HepG2 (cell line): ENCODE data around the gene CLEC2D. TPM values are rescaled to one million over a fixed set of nuclear protein-coding genes. Genes with fewer than 3 reads are reported as not detected.

Experiments used
- CHD2 ChIP-seq: IDR thresholded peaks from 2 replicates; pipeline ENCODE4 v1.6.1; 2011; ENCODE audit warnings: low read depth, low read length, improper control_type of control experiment
- THAP8 ChIP-seq: sonication (generic); formaldehyde crosslinking; IDR thresholded peaks from 2 replicates; pipeline ENCODE4 v1.5.1; 2020; ENCODE audit warnings: missing genetic modification reagents, mild to moderate bottlenecking, borderline replicate concordance
- ZBTB2 ChIP-seq: sonication (generic); formaldehyde crosslinking; IDR thresholded peaks from 2 replicates; pipeline ENCODE4 v1.8.0; 2022; ENCODE audit warnings: low read depth, missing genetic modification reagents
- ZGPAT ChIP-seq: IDR thresholded peaks from 2 replicates; pipeline ENCODE4 v1.6.1; 2016; ENCODE audit warnings: mild to moderate bottlenecking
- ZNF407 ChIP-seq: sonication (generic); formaldehyde crosslinking; IDR thresholded peaks from one replicate; pipeline ENCODE4 v1.5.1; 2020; ENCODE audit warnings: mild to moderate bottlenecking, missing genetic modification reagents; ENCODE audit errors: not compliant biosample characterization
- polyA plus RNA-seq, 8 experiments: library from polyadenylated mRNA; depleted of rRNA in 3 of 8; stranded (reverse) in 7 of 8; unstranded in 1 of 8; fragments of >200 nt; fragmentation: Illumina TruSeq in 4 of 8; extraction: Trizol in 4 of 8; gene quantifications; 2 replicates each; pipeline versions ENCODE4 v1.2.1 to v1.2.3, GENCODE V29; 2011 to 2016; ENCODE audit warnings: low read depth in 4 of 8, missing spikeins in 1 of 8, mixed read lengths in 1 of 8; ENCODE audit not compliant: insufficient read depth in 1 of 8
- total RNA-seq, 5 experiments: library from RNA; depleted of rRNA; stranded (reverse); fragments of >200 nt; fragmentation: Illumina TruSeq; extraction: Trizol; gene quantifications; 2 replicates each; pipeline ENCODE4 v1.2.3, GENCODE V29; 2016; ENCODE audit warnings: low read depth in 1 of 5

The CLEC2D gene
- total and polyA plus RNA-seq, 2 of the 13 experiments (the other 11 are each of a cell fraction or from before 2014, with no cell fraction given): 2.5 to 8.6 TPM

GRCh38 chr12:9647825-9648700 lies 21.4 kb upstream of the CLEC2D start (continued):
- TF ChIP-seq ZNF407: peak; percentile 32
- 0 out of 2 replicates have a peak, but pooled peaks have one; percentile 16 for TF ChIP-seq CHD2
- TF ChIP-seq THAP8 (CRISPR knock-in tag): peak; percentile 42; the same call in 1 of the 2 replicates
- TF ChIP-seq ZGPAT (CRISPR knock-in tag): peak; percentile 73; the same call in 1 of the 2 replicates
- TF ChIP-seq ZBTB2 (CRISPR knock-in tag): peak; percentile 85
